Chondrocyte (in vitro differentiated cells): ENCODE data around the gene ELL. TPM values are rescaled to one million over a fixed set of nuclear protein-coding genes. Genes with fewer than 3 reads are reported as not detected.
A peak's percentile ranks its signal among the peaks of the same experiment; 100 is the strongest.

Experiments
- DNase-seq: peaks from one replicate; pipeline ENCODE4 v3.0.0; 2021; ENCODE audit warnings: mixed read lengths, low spot score
- H3K27ac Mint-ChIP-seq: one replicate; pipeline ENCODE4 v1.8.0; 2021; ENCODE audit warnings: mild to moderate bottlenecking, moderate library complexity, mixed read lengths; ENCODE audit not compliant: unreplicated experiment
- H3K27me3 Mint-ChIP-seq: 2 replicates; pipeline ENCODE4 v1.8.0; 2021; ENCODE audit warnings: low read depth, mixed read lengths
- H3K36me3 Mint-ChIP-seq: 2 replicates; pipeline ENCODE4 v1.8.0; 2021; ENCODE audit warnings: low read depth, mixed read lengths
- H3K4me1 Mint-ChIP-seq: 2 replicates; pipeline ENCODE4 v1.8.0; 2021; ENCODE audit warnings: low read depth, mild to moderate bottlenecking, mixed read lengths
- H3K4me3 Mint-ChIP-seq: one replicate; pipeline ENCODE4 v1.8.0; 2021; ENCODE audit warnings: mild to moderate bottlenecking, moderate library complexity, mixed read lengths; ENCODE audit not compliant: unreplicated experiment
- H3K9me3 Mint-ChIP-seq: 2 replicates; pipeline ENCODE4 v1.8.0; 2021; ENCODE audit warnings: low read depth, mixed read lengths
- total RNA-seq: library from RNA; stranded (reverse); gene quantifications from 3 replicates; pipeline ENCODE4 v1.2.1, GENCODE V29; 2021
- TF ChIP-seq, protein P1 (sequence below): fragments of 200-600 bp; sonication (generic); IDR thresholded peaks from 2 replicates; pipeline ENCODE4 v1.5.0; 2021; ENCODE audit warnings: antibody characterized with exemption, mild to moderate bottlenecking, moderate library complexity

Gene ELL
- total RNA-seq, 1 donor from 2014 or later, result 14.0 TPM

DNA sequence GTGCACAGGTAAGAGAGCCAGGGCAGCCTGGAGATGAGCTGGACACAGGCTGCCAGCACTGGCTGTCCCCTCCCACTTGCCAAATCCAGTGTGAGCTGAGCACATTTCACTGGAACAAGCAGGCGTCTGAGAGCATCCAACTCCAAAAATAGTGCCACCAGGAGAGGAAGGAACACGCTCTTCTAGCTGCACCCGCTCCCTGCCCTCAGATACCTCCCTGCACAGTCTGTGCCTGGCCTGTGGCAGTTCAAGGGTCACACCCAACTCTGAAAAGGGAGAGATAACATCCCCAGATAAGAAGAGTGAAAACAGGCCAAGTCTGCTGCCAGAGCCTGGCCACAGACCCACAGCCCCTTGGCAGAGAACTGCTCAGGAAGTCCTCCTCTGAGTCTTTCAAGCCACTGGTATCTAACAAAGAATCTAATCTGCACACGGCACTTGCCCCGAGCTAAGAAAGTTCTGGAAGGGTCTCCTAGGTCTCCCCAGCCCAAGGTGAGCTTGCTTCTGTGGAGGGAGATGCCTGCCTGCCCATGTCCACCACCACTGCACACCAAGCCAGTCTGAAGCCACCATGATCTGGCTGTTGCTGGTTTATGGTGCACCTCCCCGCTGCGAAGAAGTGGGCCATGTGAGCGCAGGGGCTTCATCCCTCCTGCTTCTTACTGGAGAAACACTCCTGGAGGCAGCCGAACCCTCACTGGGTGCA, 14.7 kb downstream of the ELL start:
- DNase-seq, result no peak
- Mint-ChIP-seq H3K4me1 (peaks cover 47% of the 10 kb centered on the region), H3K9me3 (no peaks in the 10 kb centered on the region), H3K27ac (peak overlapping the region; percentile 74), H3K36me3 (no peaks in the 10 kb centered on the region), H3K4me3 (no peak overlapping the region), H3K27me3 (no peaks in the 10 kb centered on the region)
- TF ChIP-seq, protein P1, sequence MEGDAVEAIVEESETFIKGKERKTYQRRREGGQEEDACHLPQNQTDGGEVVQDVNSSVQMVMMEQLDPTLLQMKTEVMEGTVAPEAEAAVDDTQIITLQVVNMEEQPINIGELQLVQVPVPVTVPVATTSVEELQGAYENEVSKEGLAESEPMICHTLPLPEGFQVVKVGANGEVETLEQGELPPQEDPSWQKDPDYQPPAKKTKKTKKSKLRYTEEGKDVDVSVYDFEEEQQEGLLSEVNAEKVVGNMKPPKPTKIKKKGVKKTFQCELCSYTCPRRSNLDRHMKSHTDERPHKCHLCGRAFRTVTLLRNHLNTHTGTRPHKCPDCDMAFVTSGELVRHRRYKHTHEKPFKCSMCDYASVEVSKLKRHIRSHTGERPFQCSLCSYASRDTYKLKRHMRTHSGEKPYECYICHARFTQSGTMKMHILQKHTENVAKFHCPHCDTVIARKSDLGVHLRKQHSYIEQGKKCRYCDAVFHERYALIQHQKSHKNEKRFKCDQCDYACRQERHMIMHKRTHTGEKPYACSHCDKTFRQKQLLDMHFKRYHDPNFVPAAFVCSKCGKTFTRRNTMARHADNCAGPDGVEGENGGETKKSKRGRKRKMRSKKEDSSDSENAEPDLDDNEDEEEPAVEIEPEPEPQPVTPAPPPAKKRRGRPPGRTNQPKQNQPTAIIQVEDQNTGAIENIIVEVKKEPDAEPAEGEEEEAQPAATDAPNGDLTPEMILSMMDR, result no peak

DNA sequence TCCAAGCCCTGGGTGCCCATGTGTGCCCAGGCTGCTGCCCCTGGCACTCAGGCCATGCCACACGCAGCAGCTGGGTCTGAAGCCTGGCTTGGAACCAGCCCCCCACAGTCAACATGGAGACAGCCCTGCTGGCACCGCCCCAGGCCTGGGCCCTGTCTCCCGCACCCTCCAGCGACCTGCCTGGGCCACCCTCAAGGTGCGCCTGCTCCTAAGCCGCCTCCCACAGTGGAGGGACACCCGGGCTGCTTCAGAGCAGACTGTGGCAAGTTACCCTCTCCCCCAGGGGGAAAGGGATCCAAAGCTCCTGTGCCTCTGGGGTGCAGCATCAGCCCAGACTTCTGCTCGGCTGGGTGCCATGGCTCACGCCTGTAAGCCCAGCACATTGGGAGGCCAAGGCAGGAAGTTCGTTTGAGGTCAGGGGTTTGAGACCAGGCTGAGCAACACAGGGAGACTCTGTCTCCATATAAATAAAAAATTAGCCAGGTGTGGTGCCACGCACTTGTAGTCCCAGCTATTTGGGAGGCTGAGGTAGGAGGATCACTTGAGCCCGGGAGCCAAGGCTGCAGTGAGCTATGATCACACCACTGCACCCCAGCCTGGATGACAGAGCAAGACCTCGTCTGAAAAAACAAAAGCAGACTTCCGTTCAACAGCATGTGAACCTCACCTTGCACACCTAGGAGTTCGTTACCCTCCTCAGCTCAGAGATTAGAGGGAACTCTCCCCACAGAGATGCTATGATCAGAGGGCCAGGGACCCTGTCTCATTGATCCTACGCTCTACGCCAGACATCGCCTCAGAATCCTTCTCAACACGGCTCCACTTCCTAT, 15.6 kb downstream of the ELL start:
- peaks cover 48% of the 10 kb centered on the region for H3K4me1 Mint-ChIP-seq
- TF ChIP-seq, protein P1, result no peak
- DNase-seq, result no peak
- no peaks in the 10 kb centered on the region for H3K9me3 Mint-ChIP-seq
- H3K36me3 Mint-ChIP-seq, result no peaks in the 10 kb centered on the region
- H3K4me3 Mint-ChIP-seq, result no peak overlapping the region
- H3K27ac Mint-ChIP-seq, result peak overlapping the region; percentile 37
- no peaks in the 10 kb centered on the region for H3K27me3 Mint-ChIP-seq

- H3K27me3 Mint-ChIP-seq, result no peaks in the 10 kb centered on the region
- no peaks in the 10 kb centered on the region for H3K9me3 Mint-ChIP-seq
- H3K4me1 Mint-ChIP-seq, result peaks cover 61% of the 10 kb centered on the region
- DNase-seq, result no peak
- H3K36me3 Mint-ChIP-seq, result no peaks in the 10 kb centered on the region
- TF ChIP-seq, protein P1, result no peak
- H3K27ac Mint-ChIP-seq, result peak overlapping the region; percentile 32
- H3K4me3 Mint-ChIP-seq, result no peak overlapping the region
Observed at GRCh38 chr19:18504886-18505610, 16.8 kb downstream of the ELL start.

- H3K4me3 Mint-ChIP-seq, result no peak overlapping the region
- H3K27me3 Mint-ChIP-seq, result no peaks in the 10 kb centered on the region
- H3K27ac Mint-ChIP-seq, result peak overlapping the region; percentile 71
- no peaks in the 10 kb centered on the region for H3K9me3 Mint-ChIP-seq
- TF ChIP-seq, protein P1, result no peak
- DNase-seq, result no peak
- H3K36me3 Mint-ChIP-seq, result no peaks in the 10 kb centered on the region
- H3K4me1 Mint-ChIP-seq, result peaks cover 66% of the 10 kb centered on the region
Observed at GRCh38 chr19:18503971-18504885, 17.6 kb downstream of the ELL start.
